Spleen (tissue), 7 donors: ENCODE results near the gene DNAH14.

Experiments used
- CTCF ChIP-seq, 11 experiments: fragments of 200-600 bp in 7 of 11; fragments of 450-650 bp in 4 of 11; sonication (generic) in 4 of 11; IDR thresholded peaks in 8 of 11; conservative IDR thresholded peaks in 3 of 11; 1 replicate in 7 of 11; 2 replicates in 4 of 11; pipeline versions ENCODE4 v1.4.0 to v1.8.0; 2016 to 2021; ENCODE audit warnings: antibody characterized with exemption in 11 of 11, inconsistent platforms in 4 of 11, mild to moderate bottlenecking in 1 of 11
- POLR2AphosphoS5 ChIP-seq, 3 donors: sonication (generic); formaldehyde crosslinking; IDR thresholded peaks; one replicate each; pipeline ENCODE4 v1.5.1; 2017; ENCODE audit warnings: antibody characterized with exemption in 3 of 3
- donor health status: DM: no; HTN: no; CAD: no; lungs with moderate emphysema.
- donor health status: DM: no; HTN: no; CAD: no.
- donor health status: DM: no; HTN: no; CAD: no.

- no peak for TF ChIP-seq CTCF (IDR thresholded peaks at IDR 0.05 in 8 of 11, conservative IDR thresholded peaks at IDR 0.05 in 3 of 11)
- no peak for TF ChIP-seq POLR2AphosphoS5 (IDR thresholded peaks at IDR 0.05)
Observed at GRCh38 chr1:225257081-225257480, 327.6 kb downstream of the DNAH14 start.
